ENCODE results near the gene DAB1. TPM values are rescaled to one million over a fixed set of nuclear protein-coding genes. Genes with fewer than 3 reads are reported as not detected.

DAB1 gene
- total and polyA plus RNA-seq, 2 of the 8 experiments (the other 6 are each of a cell fraction or from before 2014, with no cell fraction given) = 4.4 to 11.8 TPM

- no peak for TF ChIP-seq CHD7 (IDR thresholded peaks at IDR 0.05; ENCODE audit: insufficient replicate concordance, low read length)
- no peak for TF ChIP-seq ZNF274 (IDR thresholded peaks at IDR 0.05; ENCODE audit: borderline replicate concordance, extremely low read depth, low read length)
- TF ChIP-seq EGR1 (IDR thresholded peaks at IDR 0.05; ENCODE audit: borderline replicate concordance, low read depth, low read length) = no peak
- TF ChIP-seq SIN3A (conservative IDR thresholded peaks at IDR 0.05 in 1 of 2, IDR thresholded peaks at IDR 0.05 in 1 of 2; ENCODE audit: low read depth in 1 of 2, low read length in 2 of 2) = no peak
- no peak for TF ChIP-seq EP300 (IDR thresholded peaks at IDR 0.05; ENCODE audit: borderline replicate concordance in 1 of 2, low read depth in 2 of 2, low read length in 2 of 2)
- no peak for TF ChIP-seq SIRT6 (IDR thresholded peaks at IDR 0.05; ENCODE audit: low read length)
- no peak for TF ChIP-seq RNF2 (IDR thresholded peaks at IDR 0.05; ENCODE audit: borderline replicate concordance, low read depth, low read length, missing control alignments, poor library complexity, severe bottlenecking)
- TF ChIP-seq TEAD4 (IDR thresholded peaks at IDR 0.05; ENCODE audit: low read depth, low read length) = no peak
- no peak for TF ChIP-seq TCF12 (IDR thresholded peaks at IDR 0.05; ENCODE audit: low read depth, low read length)
- no peak for TF ChIP-seq TAF1 (IDR thresholded peaks at IDR 0.05; ENCODE audit: low read depth, low read length)
- no peak for TF ChIP-seq TAF7 (optimal IDR thresholded peaks at IDR 0.05; ENCODE audit: borderline replicate concordance, low read depth, low read length)
These were observed 66.4 kb downstream of the DAB1 start (continued) for GRCh38 chr1:57357462-57357861.

All from H1 (cell line).